Renal cortical epithelial cell (primary cell): ENCODE data around the gene FAM50B. TPM values are rescaled to one million over a fixed set of nuclear protein-coding genes. Genes with fewer than 3 reads are reported as not detected.
"Not testable (repeated sequence)": the region's sequence is repeated elsewhere in the genome, so short reads cannot be mapped to it uniquely, and the experiment has no call there.

Experiments
- DNase-seq: peaks from one replicate; pipeline ENCODE4 v3.0.0-alpha.2; 2011; ENCODE audit warnings: low read depth
- total RNA-seq: library from RNA; depleted of rRNA; stranded (reverse); fragments of >200 nt; gene quantifications from 2 replicates; pipeline ENCODE4 v1.2.3, GENCODE V29; 2014

The FAM50B gene
- total RNA-seq, 1 donor from 2014 or later, result 12.6 TPM

- no peak for DNase-seq
Measured at GRCh38 chr6:3847521-3847920, 1.7 kb upstream of the FAM50B start.

- DNase-seq, result peak; percentile 39
Measured at GRCh38 chr6:3848380-3848779, 793 bp upstream of the FAM50B start.

- DNase-seq, result no peak
Measured at GRCh38 chr6:3849681-3850450, 693 bp downstream of the FAM50B start.

GRCh38 chr6:3850451-3851203 is 1.5 kb downstream of the FAM50B start:
- DNase-seq, result no peak

GRCh38 chr6:3851839-3852238 is 2.7 kb downstream of the FAM50B start:
- no peak for DNase-seq

- no peak for DNase-seq
Measured at GRCh38 chr6:3852391-3852790, 3.2 kb downstream of the FAM50B start.

GRCh38 chr6:3855866-3856265 is 6.7 kb downstream of the FAM50B start:
- DNase-seq, result no peak

GRCh38 chr6:3856576-3856975 is 7.4 kb downstream of the FAM50B start:
- no peak for DNase-seq

GRCh38 chr6:3857468-3858456 is 8.6 kb downstream of the FAM50B start:
- DNase-seq, result no peak

GRCh38 chr6:3859878-3860552 is 10.8 kb downstream of the FAM50B start:
- DNase-seq, result no peak

- DNase-seq, result no peak
Measured at GRCh38 chr6:3861424-3861823, 12.3 kb downstream of the FAM50B start.

- DNase-seq, result no peak
Measured at GRCh38 chr6:3862038-3862437, 12.9 kb downstream of the FAM50B start.

GRCh38 chr6:3863322-3863721 is 14.1 kb downstream of the FAM50B start:
- not testable (repeated sequence) for DNase-seq

- DNase-seq, result no peak
Measured at GRCh38 chr6:3865463-3865862, 16.3 kb downstream of the FAM50B start.

GRCh38 chr6:3867641-3868502 is 18.7 kb downstream of the FAM50B start:
- no peak for DNase-seq

- no peak for DNase-seq
Measured at GRCh38 chr6:3868544-3868943, 19.4 kb downstream of the FAM50B start.

GRCh38 chr6:3869284-3869631 is 20.1 kb downstream of the FAM50B start:
- DNase-seq, result no peak

- peak; percentile 77 for DNase-seq
Measured at GRCh38 chr6:3869632-3870527, 20.7 kb downstream of the FAM50B start.

- no peak for DNase-seq
Measured at GRCh38 chr6:3870528-3870925, 21.4 kb downstream of the FAM50B start.

- no peak for DNase-seq
Measured at GRCh38 chr6:3871515-3871914, 22.3 kb downstream of the FAM50B start.
